ENCODE measurements around the gene BRD1.
"Not testable (repeated sequence)": the region's sequence is repeated elsewhere in the genome, so short reads cannot be mapped to it uniquely, and the experiment has no call there.

Gene BRD1

GRCh38 chr22:49852898-49853894 is 25.5 kb upstream of the BRD1 start, which contains the start of gene ZBED4:
Gene ZBED4 (plus strand): TSS chr22:49853844. CDS start chr22:49883663, 29,819 bp downstream.
- peak; percentile 94 for DNase-seq

GRCh38 chr22:49852568-49852897 is 24.9 kb upstream of the BRD1 start:
- not testable (repeated sequence) for DNase-seq

- DNase-seq, result no peak
Observed at GRCh38 chr22:49850959-49851802, 23.5 kb upstream of the BRD1 start.

GRCh38 chr22:49850021-49850911 is 22.6 kb upstream of the BRD1 start:
- DNase-seq, result no peak

- no peak for DNase-seq
Observed at GRCh38 chr22:49849161-49850020, 21.7 kb upstream of the BRD1 start.

- no peak for DNase-seq
Observed at GRCh38 chr22:49848690-49849160, 21.1 kb upstream of the BRD1 start.

GRCh38 chr22:49847751-49848689 is 20.3 kb upstream of the BRD1 start:
- DNase-seq, result no peak

- no peak for DNase-seq
Observed at GRCh38 chr22:49845666-49846459, 18.2 kb upstream of the BRD1 start.

- DNase-seq, result no peak
Observed at GRCh38 chr22:49845241-49845640, 17.6 kb upstream of the BRD1 start.

GRCh38 chr22:49838771-49839717 is 11.4 kb upstream of the BRD1 start:
- DNase-seq, result no peak

GRCh38 chr22:49833340-49834007 is 5.8 kb upstream of the BRD1 start:
- DNase-seq, result no peak

- no peak for DNase-seq
Observed at GRCh38 chr22:49829044-49829853, 1.6 kb upstream of the BRD1 start.

- no peak for DNase-seq
Observed at GRCh38 chr22:49828599-49828965, 909 bp upstream of the BRD1 start.

- no peak for DNase-seq
Observed at GRCh38 chr22:49827271-49827852, 311 bp downstream of the BRD1 start.

GRCh38 chr22:49826603-49827270 is 936 bp downstream of the BRD1 start:
- DNase-seq, result no peak

All from NCI-H1694 (cell line).